HT-29 (cell line): ENCODE results near the gene PRUNE2. TPM values are rescaled to one million over a fixed set of nuclear protein-coding genes. Genes with fewer than 3 reads are reported as not detected.

ENCODE experiments used
- DNase-seq: peaks from one replicate; pipeline ENCODE4 v3.0.0-alpha.2; 2015; ENCODE audit warnings: low spot score
- total RNA-seq: library from RNA; depleted of rRNA; stranded (reverse); fragments of >200 nt; shearing (Covaris generic); gene quantifications from 2 replicates; pipeline ENCODE4 v1.2.3, GENCODE V29; 2014

The PRUNE2 gene
- total RNA-seq, 1 experiment from 2014 or later, result not detected

- no peak for DNase-seq
Observed at GRCh38 chr9:76657265-76657664, 248.6 kb downstream of the PRUNE2 start.

DNA sequence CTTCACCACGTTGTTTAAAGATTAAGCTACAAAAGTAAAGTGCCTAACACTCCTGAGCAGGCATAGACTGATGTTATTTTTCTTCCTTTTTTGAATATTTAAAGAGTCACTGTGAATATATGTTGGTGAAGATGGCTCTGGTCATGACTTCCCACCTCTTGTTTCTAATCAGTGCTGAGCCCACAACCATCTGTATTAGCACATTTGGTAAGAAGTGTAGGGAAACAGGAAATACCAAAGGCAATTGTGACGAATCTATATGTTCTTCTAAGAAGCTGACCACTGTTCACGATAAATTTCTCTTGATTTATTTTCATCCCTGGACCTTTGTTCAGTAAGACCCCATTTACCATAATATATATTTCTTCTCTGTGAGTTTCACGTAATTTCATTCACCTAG, 249.9 kb downstream of the PRUNE2 start:
- DNase-seq, result no peak

GRCh38 chr9:76655121-76655541, 250.8 kb downstream of the PRUNE2 start:
- no peak for DNase-seq

DNA sequence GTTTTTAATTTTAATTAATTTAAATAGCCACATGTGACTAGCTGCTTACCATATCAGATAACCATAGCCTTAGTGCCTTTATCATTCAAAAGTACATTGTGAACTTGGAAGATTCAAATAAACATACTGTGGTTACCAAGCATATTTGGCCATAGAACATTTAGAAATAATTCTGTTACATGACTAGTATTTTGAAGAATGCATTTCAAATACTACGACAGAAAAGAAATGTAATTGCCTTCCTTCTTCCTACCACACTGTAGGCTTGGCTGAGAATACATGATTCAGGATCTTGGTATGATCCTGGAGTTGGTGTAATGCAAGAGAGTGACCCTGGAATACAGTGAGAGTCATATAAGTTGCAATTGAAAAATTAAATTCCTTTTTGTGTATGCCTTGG, 251.3 kb downstream of the PRUNE2 start:
- no peak for DNase-seq

GRCh38 chr9:76654051-76654461, 251.9 kb downstream of the PRUNE2 start:
- DNase-seq, result no peak

DNA sequence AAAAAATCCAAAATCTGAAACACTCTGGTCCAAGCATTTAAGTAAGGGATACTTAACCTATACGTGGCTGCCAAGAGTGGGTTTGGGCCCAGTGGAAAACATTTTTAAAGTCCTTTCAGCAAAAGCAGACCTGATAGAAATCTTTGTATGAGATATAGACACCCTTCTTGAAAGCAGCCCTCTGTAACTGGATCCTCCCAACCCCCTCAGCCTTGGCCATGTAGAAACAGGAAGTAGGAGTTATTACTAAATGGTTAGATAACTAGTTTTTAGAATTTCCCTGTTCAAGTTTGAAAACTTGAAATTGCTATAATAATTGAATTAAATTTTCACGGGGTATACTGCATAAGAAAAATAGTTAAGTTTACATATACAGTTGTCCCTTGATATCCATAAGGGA, 253.0 kb downstream of the PRUNE2 start:
- DNase-seq, result no peak

DNA sequence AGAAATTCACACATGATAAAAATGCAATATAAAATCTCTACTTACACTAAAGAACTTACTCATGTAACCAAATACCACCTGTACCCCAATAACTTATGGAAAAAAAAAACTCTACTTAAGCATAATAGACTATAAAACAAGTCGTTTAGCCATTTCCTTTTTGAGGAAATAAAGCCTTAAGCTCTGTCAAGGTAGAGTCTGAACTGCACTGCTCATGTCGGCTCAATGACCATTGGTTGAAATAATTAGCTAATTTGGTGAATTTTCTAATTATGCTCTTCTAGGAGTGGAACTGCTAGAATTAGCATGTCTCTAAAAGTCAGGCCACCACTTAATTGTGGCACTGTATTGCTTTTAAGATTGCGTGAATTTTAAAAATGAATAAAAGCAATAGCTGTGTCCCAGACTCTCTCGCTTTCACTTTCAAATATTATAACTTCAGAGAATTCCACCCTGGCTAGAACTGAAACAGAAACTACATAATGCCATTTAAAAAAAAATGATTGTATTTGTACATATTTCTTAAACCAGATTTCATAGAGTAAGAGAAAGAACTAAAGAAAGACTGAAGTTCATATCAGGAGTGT, 254.7 kb downstream of the PRUNE2 start:
- no peak for DNase-seq

- no peak for DNase-seq
Observed at GRCh38 chr9:76650692-76651091, 255.2 kb downstream of the PRUNE2 start.

- DNase-seq, result no peak
Observed at GRCh38 chr9:76649894-76650293, 256.0 kb downstream of the PRUNE2 start.

- DNase-seq, result peak; percentile 7
Observed at GRCh38 chr9:76646249-76646648, 259.7 kb downstream of the PRUNE2 start.

GRCh38 chr9:76644647-76645250, 261.2 kb downstream of the PRUNE2 start:
- no peak for DNase-seq

- DNase-seq, result no peak
Observed at GRCh38 chr9:76644171-76644570, 261.7 kb downstream of the PRUNE2 start.

GRCh38 chr9:76643399-76644117, 262.4 kb downstream of the PRUNE2 start:
- no peak for DNase-seq

DNA sequence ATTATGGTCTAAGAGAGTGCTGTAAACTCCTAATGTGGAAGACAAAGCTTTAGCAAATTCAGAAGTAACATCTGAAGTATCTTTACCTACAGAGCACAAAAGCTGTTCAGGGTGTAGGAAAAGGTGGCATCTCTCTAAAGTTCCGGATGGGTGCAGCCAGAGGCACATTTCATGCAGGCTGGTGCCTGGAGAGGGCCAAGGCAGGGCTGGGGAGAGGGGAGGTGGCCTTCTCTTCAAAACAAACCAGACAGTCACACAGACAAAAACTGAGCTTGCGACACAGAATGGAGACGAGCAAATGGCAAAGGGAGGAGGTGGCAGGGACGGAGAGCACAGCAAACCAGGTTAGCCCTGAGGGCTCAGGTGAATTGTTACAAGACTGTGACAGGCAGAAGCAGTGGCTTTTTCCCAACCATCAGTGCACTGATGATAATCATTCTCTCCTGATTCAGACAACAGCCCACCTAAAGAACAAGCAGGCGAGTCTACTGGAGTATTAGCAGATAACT, 263.2 kb downstream of the PRUNE2 start:
- no peak for DNase-seq

- no peak for DNase-seq
Observed at GRCh38 chr9:76642074-76642473, 263.8 kb downstream of the PRUNE2 start.

- DNase-seq, result no peak
Observed at GRCh38 chr9:76638001-76638400, 267.9 kb downstream of the PRUNE2 start.

- no peak for DNase-seq
Observed at GRCh38 chr9:76637416-76637815, 268.5 kb downstream of the PRUNE2 start.

DNA sequence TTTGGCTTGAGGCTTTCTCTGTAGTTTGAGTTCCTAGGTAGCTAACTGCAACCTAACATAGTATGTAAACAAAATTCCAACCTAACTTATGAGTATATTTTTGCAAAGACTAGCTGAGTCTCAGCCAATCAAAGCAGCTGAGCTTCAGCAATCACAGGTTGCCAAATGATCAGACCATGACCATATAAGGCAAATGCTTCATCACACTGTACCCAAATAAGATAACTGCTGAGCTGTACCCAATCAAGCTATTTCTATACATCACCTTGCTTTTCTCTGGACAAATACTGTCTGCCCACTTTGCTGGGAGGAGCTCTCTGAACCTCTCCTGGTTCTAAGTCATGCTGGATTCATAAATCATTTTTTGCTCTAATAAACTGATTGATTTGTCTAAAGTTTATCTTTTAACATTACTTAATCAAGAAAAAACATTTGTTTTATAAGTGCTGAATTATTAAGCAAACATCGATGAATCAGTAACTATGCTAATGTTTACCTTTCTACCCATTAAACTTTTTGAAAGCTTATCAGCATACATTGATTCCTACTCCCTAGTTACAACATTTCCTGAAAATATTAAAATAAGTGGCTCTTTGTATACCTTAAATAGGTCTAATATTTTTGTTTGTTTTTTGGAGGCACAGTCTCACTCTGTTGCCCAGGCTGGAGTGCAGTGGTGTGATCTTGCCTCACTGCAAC, 271.4 kb downstream of the PRUNE2 start:
- peak; percentile 44 for DNase-seq

DNA sequence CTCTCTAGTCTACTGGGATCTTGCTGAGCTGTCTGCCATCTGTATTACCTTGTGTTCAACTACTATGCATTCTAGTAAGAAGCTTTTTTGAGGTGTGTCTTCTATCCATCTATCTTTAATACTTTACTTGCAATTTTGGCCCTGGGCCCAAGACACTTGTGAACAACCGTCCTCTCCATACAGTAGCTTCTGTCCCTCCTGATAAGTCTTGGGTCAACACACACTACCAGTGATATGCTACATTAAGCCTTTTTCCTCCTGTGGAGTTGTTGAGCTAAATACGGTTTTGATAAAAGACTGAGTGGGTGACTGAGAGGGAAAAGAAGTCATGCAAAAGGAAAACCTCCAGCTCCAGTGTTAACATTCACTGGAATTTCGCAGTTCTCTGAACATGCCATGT, 275.0 kb downstream of the PRUNE2 start:
- no peak for DNase-seq

DNA sequence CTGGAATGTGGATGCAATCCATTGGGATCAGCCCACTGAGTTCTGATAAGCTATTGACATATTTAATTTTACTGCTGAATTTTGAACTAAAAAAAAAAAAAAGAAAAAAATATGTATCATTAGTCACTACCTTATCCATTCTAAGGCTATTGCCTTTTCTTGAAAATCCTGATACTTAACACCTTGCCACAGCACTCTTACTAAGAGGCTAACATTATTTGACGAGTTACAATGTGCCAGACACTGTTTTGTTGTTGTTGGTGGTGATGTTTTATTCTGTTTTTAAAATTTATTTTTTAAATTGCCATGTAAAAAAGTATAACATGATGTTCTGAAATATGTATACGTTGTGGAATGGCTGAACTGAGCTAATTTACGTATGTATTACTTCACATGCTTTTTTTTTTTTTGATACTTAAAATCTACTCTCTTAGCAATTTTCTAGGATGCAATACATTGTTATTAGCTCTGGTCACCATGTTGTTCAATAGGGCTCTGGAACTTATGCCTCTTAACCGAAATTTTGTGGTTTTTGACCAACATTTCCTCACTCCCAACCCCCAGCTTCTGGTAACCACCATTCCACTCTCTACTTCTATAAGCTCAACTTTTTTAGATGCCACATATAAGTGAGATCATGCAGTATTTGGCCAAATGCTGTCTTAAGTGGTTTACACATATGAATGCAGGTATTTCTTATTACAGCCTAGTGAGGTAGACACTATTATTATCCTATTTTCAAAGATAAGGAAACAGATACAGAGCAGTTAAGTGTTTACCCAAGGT, 276.5 kb downstream of the PRUNE2 start:
- no peak for DNase-seq

DNA sequence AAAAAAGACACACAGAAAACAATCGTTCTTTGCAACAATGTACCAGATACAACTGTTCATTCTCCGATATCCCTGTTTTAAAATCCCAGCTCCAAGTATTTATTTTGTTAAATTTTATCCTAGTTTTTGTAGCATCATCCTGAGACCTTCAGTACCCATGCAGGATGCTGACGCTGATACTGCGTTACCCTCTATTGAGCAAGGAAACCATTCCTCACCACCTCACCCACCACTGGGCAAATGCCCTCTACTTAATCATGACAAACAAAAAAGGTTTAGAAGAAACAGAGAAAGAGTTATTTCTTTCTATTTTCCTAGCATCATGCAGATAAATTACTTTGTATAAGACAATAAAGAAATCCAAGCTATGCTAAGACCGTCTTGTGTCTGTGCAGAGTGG, 277.8 kb downstream of the PRUNE2 start:
- no peak for DNase-seq
